Kidney (tissue), 14 donors: ENCODE measurements around the gene UNC93A. TPM values are rescaled to one million over a fixed set of nuclear protein-coding genes. Genes with fewer than 3 reads are reported as not detected.
"Not testable (repeated sequence)": the region's sequence is repeated elsewhere in the genome, so short reads cannot be mapped to it uniquely, and the experiment has no call there.

Experiments used
- DNase-seq, 5 donors: peaks; one replicate each; pipeline ENCODE4 v3.0.0-alpha.2; 2013 to 2020
- FAIRE-seq: peaks from 2 replicates; lab custom pipeline; 2012; peaks lifted over from hg19 to GRCh38; lab: Jason Lieb, UNC
- H3K27ac ChIP-seq, 2 donors: one replicate each; pipeline ENCODE4 v1.7.0; 2013; ENCODE audit warnings: low read depth in 2 of 2, low read length in 2 of 2, inconsistent platforms in 1 of 2
- H3K27me3 ChIP-seq: one replicate; pipeline ENCODE4 v1.7.1; 2013; ENCODE audit warnings: low read length, inconsistent platforms; ENCODE audit not compliant: control insufficient read depth, insufficient read depth
- H3K36me3 ChIP-seq, 3 donors: one replicate each; pipeline versions ENCODE4 v1.7.0 to v1.7.1; 2013; ENCODE audit warnings: low read length in 3 of 3, control low read depth in 1 of 3, inconsistent platforms in 1 of 3; ENCODE audit not compliant: insufficient read depth in 3 of 3, control insufficient read depth in 2 of 3
- H3K4me1 ChIP-seq, 3 donors: one replicate each; pipeline versions ENCODE4 v1.7.0 to v1.7.1; 2013; ENCODE audit warnings: low read length in 3 of 3, inconsistent platforms in 1 of 3, low read depth in 1 of 3; ENCODE audit not compliant: control insufficient read depth in 2 of 3, insufficient read depth in 2 of 3
- H3K4me3 ChIP-seq, 3 donors: one replicate each; pipeline versions ENCODE4 v1.7.0 to v1.8.1; 2013; ENCODE audit warnings: low read length in 3 of 3, control low read depth in 1 of 3, inconsistent platforms in 1 of 3
- H3K9ac ChIP-seq, 3 donors: one replicate each; pipeline versions ENCODE4 v1.7.0 to v1.7.1; 2013; ENCODE audit warnings: low read length in 3 of 3, control low read depth in 1 of 3, inconsistent platforms in 1 of 3
- H3K9me3 ChIP-seq, 3 donors: one replicate each; pipeline versions ENCODE4 v1.7.0 to v1.7.1; 2013; ENCODE audit warnings: low read length in 3 of 3, control low read depth in 1 of 3, inconsistent platforms in 1 of 3; ENCODE audit not compliant: control insufficient read depth in 2 of 3, insufficient read depth in 1 of 3
- intact Hi-C: fragments of 100-400 bp; cut with DNase I; formaldehyde crosslinking; loops from one replicate; pipeline ENCODE4 v1.11.1; 2022
- polyA plus RNA-seq: library from polyadenylated mRNA; stranded (reverse); fragments of 350-450 nt; fragmentation: Illumina TruSeq; extraction: RNeasy Lipid Tissue Mini Kit (QIAGEN cat#74804); gene quantifications from one replicate; pipeline ENCODE4 v1.2.3, GENCODE V29; 2014; ENCODE audit warnings: low read depth, low replicate concordance; ENCODE audit not compliant: insufficient read depth
- total RNA-seq: library from RNA; stranded (reverse); fragmentation: NEBNext Ultra II Directional; extraction: Animal tissue kit (Norgen Biotek cat#: 25700); gene quantifications from one replicate; pipeline ENCODE4 v1.2.1, GENCODE V29; 2021
- TF ChIP-seq, protein P1 (sequence below): IDR thresholded peaks from 3 replicates; pipeline ENCODE4 v1.5.1; 2012; ENCODE audit warnings: mild to moderate bottlenecking, moderate library complexity, borderline replicate concordance; ENCODE audit not compliant: insufficient read depth; ENCODE audit errors: extremely low read depth
- donor health status: control.
- donor health status: control.
- donor health status: control.
- donor health status: control.
- donor health status: control.
- donor health status: DM: yes; HTN: yes; CAD: no.
- donor health status: Normal renal cell carcinoma (clear cell type).

UNC93A gene
- total and polyA plus RNA-seq, 2 donors from 2014 or later: 0.56 TPM; not detected in 1

DNA sequence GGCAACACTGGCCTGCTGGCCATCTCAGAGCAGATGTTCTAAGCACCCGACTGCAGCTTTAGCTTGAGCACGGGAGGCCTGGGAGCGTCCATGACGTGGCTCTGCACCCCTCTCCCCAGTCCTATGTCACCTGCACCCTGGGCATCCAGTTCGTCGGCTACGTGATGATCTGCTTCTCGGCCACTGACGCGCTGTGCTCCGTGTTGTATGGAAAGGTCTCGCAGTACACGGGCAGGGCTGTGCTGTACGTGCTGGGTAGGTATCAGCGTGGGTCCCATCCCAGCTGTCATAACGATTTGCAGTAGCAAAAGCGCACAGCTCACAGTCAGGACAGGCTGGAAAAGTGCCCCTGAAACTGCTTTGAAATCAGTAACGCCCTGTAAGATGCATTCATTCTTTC, 14.7 kb downstream of the UNC93A start:
- Histone ChIP-seq H3K4me3 (no peak overlapping the region), H3K4me1 (no peaks in the 10 kb centered on the region), H3K27ac (no peak overlapping the region), H3K36me3 (no peaks in the 10 kb centered on the region), H3K9me3 (no peaks in the 10 kb centered on the region), H3K27me3 (no peaks in the 10 kb centered on the region), H3K9ac (no peak overlapping the region)
- FAIRE-seq (no peak), DNase-seq (no peak)
- TF ChIP-seq, protein P1, sequence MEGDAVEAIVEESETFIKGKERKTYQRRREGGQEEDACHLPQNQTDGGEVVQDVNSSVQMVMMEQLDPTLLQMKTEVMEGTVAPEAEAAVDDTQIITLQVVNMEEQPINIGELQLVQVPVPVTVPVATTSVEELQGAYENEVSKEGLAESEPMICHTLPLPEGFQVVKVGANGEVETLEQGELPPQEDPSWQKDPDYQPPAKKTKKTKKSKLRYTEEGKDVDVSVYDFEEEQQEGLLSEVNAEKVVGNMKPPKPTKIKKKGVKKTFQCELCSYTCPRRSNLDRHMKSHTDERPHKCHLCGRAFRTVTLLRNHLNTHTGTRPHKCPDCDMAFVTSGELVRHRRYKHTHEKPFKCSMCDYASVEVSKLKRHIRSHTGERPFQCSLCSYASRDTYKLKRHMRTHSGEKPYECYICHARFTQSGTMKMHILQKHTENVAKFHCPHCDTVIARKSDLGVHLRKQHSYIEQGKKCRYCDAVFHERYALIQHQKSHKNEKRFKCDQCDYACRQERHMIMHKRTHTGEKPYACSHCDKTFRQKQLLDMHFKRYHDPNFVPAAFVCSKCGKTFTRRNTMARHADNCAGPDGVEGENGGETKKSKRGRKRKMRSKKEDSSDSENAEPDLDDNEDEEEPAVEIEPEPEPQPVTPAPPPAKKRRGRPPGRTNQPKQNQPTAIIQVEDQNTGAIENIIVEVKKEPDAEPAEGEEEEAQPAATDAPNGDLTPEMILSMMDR: no peak
- intact Hi-C loops: no loop called here

DNA sequence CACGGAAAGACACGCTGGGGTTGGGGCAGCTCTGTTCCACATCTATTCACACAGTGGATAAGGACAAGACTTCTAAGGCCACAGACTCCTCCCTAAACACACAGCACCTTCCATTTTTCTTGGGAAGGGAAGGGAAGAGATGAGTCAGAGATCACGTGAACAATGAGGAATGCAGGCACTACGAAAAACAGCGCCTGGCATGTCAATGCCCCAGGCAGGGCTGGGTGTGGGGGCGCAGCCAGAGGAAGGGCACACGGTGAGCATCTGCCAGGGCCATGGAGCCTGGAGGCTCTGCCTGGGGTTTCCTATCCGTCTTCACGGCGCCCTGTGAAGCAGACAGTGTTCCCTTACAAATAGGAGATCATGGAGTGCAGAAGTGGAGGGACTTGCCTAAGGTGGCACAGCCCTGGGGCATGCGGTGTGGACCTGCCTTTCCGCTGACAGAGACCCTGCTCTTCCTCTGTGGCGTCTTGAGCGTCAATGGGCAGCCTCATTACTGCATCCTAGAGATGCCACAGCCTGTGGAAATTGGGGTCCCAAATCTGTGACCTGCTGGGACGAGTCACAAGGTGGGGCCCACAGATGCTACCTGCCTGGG, 15.4 kb downstream of the UNC93A start:
- no peaks in the 10 kb centered on the region for H3K9me3 ChIP-seq
- no peak overlapping the region for H3K27ac ChIP-seq
- H3K9ac ChIP-seq: no peak overlapping the region
- intact Hi-C loops: no loop called here
- TF ChIP-seq, protein P1: no peak
- no peaks in the 10 kb centered on the region for H3K36me3 ChIP-seq
- DNase-seq (no peak), FAIRE-seq (no peak)
- no peak overlapping the region for H3K4me3 ChIP-seq
- no peaks in the 10 kb centered on the region for H3K27me3 ChIP-seq
- H3K4me1 ChIP-seq: no peaks in the 10 kb centered on the region

DNA sequence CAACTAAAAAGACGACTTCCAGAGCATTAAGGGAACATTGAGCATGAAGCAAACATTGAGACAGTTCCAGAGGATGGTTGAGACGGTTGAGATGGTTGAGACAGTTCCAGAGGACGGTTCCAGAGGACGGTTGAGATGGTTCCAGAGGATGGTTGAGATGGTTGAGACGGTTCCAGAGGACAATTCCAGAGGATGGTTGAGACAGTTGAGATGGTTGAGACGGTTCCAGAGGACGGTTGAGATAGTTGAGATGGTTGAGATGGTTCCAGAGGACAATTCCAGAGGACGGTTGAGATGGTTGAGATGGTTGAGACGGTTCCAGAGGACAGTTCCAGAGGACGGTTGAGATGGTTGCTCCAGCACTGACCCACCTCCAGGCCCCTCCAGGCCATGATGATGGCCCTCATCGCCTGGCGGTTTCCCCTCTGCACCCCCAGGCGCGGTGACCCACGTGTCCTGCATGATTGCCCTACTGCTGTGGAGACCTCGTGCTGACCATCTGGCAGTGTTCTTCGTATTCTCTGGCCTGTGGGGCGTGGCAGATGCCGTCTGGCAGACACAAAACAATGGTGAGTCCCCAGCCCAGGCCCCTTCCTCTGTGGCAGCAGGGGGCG, 16.3 kb downstream of the UNC93A start:
- TF ChIP-seq, protein P1: no peak
- Histone ChIP-seq H3K4me1 (no peaks in the 10 kb centered on the region), H3K27me3 (no peaks in the 10 kb centered on the region), H3K27ac (no peak overlapping the region), H3K4me3 (no peak overlapping the region), H3K9me3 (no peaks in the 10 kb centered on the region), H3K36me3 (no peaks in the 10 kb centered on the region), H3K9ac (no peak overlapping the region)
- DNase-seq: no peak
- intact Hi-C loops: no loop called here
- FAIRE-seq: no peak

DNA sequence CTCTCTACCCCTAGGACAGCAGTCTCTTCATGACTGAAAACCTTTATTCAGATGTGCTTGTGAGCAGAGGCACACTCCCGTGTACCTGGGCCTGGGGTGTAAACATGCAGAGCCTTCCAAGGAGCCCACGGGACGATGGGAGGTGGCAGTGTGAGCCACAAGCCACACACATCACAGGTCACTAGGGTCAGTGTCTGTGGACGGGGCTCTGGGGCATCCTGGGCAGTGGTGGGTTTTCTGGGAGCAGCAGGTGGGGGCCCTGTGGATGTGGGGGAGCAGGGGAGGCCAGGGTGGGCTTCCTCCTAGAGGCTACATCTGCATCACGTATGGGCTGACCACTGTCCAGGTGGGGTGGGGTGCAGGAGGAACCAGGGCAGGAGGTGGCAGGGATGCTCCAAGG, 17.1 kb downstream of the UNC93A start:
- Histone ChIP-seq H3K27me3 (no peaks in the 10 kb centered on the region), H3K9ac (no peak overlapping the region), H3K9me3 (no peaks in the 10 kb centered on the region), H3K36me3 (no peaks in the 10 kb centered on the region), H3K4me3 (no peak overlapping the region), H3K27ac (no peak overlapping the region), H3K4me1 (no peaks in the 10 kb centered on the region)
- intact Hi-C loops: no loop called here
- TF ChIP-seq, protein P1: no peak
- no peak for DNase-seq
- no peak for FAIRE-seq

DNA sequence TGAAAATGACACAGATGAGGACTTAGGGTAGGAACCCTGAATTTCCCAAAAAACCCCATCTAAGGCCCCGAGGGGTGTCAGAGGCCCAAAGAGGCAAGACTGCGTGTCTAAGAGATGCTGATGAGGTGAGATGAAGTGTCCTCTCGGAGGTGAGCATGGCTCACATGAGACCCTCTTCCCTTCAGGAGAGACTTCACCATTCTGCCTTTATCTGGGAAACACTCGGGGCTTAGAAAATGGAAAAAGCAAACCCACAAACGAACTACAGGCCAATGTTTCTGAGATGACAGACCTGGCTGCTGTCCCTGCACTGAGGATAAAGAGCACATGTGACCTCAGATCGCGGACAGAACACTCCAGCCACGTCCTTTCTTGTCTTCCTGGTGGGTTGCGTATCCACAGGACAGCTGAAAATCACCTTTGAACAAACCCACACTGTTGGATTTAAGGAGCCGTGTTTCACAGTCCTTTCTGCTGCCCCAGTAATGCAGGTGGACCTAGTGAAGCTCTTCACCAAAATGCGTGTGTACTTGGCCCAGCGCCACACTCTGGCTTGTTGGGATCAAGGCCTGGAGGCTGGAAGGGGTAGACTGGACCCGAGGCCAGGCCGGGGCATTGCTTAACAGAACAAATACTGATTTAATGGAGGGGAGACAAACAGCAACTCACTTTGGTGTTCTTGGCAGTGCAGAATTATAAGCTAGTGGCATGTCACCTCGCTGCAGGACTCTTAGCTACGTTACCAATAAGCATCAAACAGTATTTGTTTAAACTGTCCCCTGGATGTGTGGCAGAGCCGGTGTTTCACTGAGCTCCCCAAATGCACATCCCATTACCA, 18.5 kb downstream of the UNC93A start:
- H3K4me1 ChIP-seq: not testable (repeated sequence)

More for the DNA sequence above, 18.5 kb downstream of the UNC93A start:
- FAIRE-seq, H3K9ac ChIP-seq, DNase-seq, H3K27ac ChIP-seq, H3K9me3 ChIP-seq, H3K27me3 ChIP-seq, intact Hi-C loops, H3K36me3 ChIP-seq, H3K4me3 ChIP-seq: not testable (repeated sequence)
